H1 (cell line): ENCODE results near the gene FGD4. TPM values are rescaled to one million over a fixed set of nuclear protein-coding genes. Genes with fewer than 3 reads are reported as not detected.

Experiments
- CEBPB ChIP-seq: IDR thresholded peaks from 2 replicates; pipeline ENCODE4 v1.6.1; 2012; ENCODE audit warnings: low read depth, low read length
- EZH2 ChIP-seq: fragments of 200-600 bp; sonication (generic); IDR thresholded peaks from 2 replicates; pipeline ENCODE4 v1.7.1; 2012; ENCODE audit warnings: low read depth, mild to moderate bottlenecking, moderate library complexity, low read length, inconsistent platforms; ENCODE audit not compliant: severe bottlenecking
- HDAC2 ChIP-seq, 2 experiments: fragments of 300-600 bp in 1 of 2; sonication (generic) in 1 of 2; IDR thresholded peaks; 2 replicates each; pipeline ENCODE4 v1.6.1; 2011 to 2012; ENCODE audit warnings: low read depth in 2 of 2, low read length in 2 of 2, mild to moderate bottlenecking in 2 of 2, moderate library complexity in 2 of 2, borderline replicate concordance in 1 of 2, inconsistent platforms in 1 of 2
- MAX ChIP-seq: IDR thresholded peaks from 2 replicates; pipeline ENCODE4 v1.6.1; 2012; ENCODE audit warnings: inconsistent platforms
- SP1 ChIP-seq: IDR thresholded peaks from 2 replicates; pipeline ENCODE4 v1.6.1; 2011; ENCODE audit warnings: low read depth, low read length
- TBP ChIP-seq: IDR thresholded peaks from 2 replicates; pipeline ENCODE4 v1.6.1; 2011; ENCODE audit warnings: low read depth, low read length, improper control_type of control experiment
- polyA plus RNA-seq, 7 experiments: library from polyadenylated mRNA; depleted of rRNA in 3 of 7; stranded (reverse) in 5 of 7; unstranded in 2 of 7; fragments of >200 nt in 5 of 7; fragments of 200-250 nt in 2 of 7; gene quantifications; 1 replicate in 5 of 7; 2 replicates in 1 of 7; 4 replicates in 1 of 7; pipeline versions ENCODE4 v1.2.1 to v1.2.3, GENCODE V29; 2011 to 2013; ENCODE audit warnings: missing spikeins in 2 of 7, mixed read lengths in 2 of 7
- total RNA-seq: library from RNA; stranded (reverse); fragmentation: NEBNext Ultra II Directional; extraction: Animal tissue kit (Norgen Biotek cat#: 25700); gene quantifications from 2 replicates; pipeline ENCODE4 v1.2.1, GENCODE V29; 2021

Gene FGD4
- total and polyA plus RNA-seq, 2 of the 8 experiments (the other 6 are each of a cell fraction or from before 2014, with no cell fraction given): 8.5 to 48.2 TPM

GRCh38 chr12:32435921-32436705 is 36.8 kb downstream of the FGD4 start (continued):
- TF ChIP-seq TBP (no peak), EZH2 (no peak), HDAC2 (IDR thresholded peaks at IDR 0.05; ENCODE audit: borderline replicate concordance in 1 of 2, low read depth in 2 of 2, low read length in 2 of 2) (no peak), SP1 (no peak), CEBPB (no peak), MAX (no peak)
